CD4-positive, alpha-beta T cell treated with Interleukin-17A for 1 hour (primary cell): ENCODE data around the gene DGKQ.
"Not testable (repeated sequence)": the region's sequence is repeated elsewhere in the genome, so short reads cannot be mapped to it uniquely, and the experiment has no call there.

Source experiments
- DNase-seq: peaks from one replicate; pipeline ENCODE4 v3.0.0-alpha.2; 2020

The DGKQ gene

GRCh38 chr4:1009542-1010394 is 36.4 kb upstream of the DGKQ start:
- DNase-seq: peak; percentile 72

- peak; percentile 45 for DNase-seq
Measured at GRCh38 chr4:1008840-1009541, 35.6 kb upstream of the DGKQ start.

- no peak for DNase-seq
Measured at GRCh38 chr4:1006856-1007255, 33.5 kb upstream of the DGKQ start.

- DNase-seq: no peak
Measured at GRCh38 chr4:1004557-1005485, 31.5 kb upstream of the DGKQ start.

GRCh38 chr4:1004071-1004418 is 30.7 kb upstream of the DGKQ start:
- no peak for DNase-seq

GRCh38 chr4:1003271-1004070 is 30.1 kb upstream of the DGKQ start:
- no peak for DNase-seq

- DNase-seq: no peak
Measured at GRCh38 chr4:1002631-1003251, 29.4 kb upstream of the DGKQ start.

- DNase-seq: no peak
Measured at GRCh38 chr4:1002131-1002630, 28.8 kb upstream of the DGKQ start.

- no peak for DNase-seq
Measured at GRCh38 chr4:1001561-1002130, 28.3 kb upstream of the DGKQ start.

GRCh38 chr4:1000686-1001260 is 27.4 kb upstream of the DGKQ start:
- DNase-seq: no peak

- DNase-seq: no peak
Measured at GRCh38 chr4:999882-1000425, 26.6 kb upstream of the DGKQ start.

GRCh38 chr4:999240-999863 is 26.0 kb upstream of the DGKQ start:
- not testable (repeated sequence) for DNase-seq

GRCh38 chr4:998096-998691 is 24.8 kb upstream of the DGKQ start:
- no peak for DNase-seq

GRCh38 chr4:997375-998071 is 24.2 kb upstream of the DGKQ start:
- DNase-seq: no peak

- no peak for DNase-seq
Measured at GRCh38 chr4:996997-997374, 23.6 kb upstream of the DGKQ start.

GRCh38 chr4:996030-996996 is 22.9 kb upstream of the DGKQ start:
- no peak for DNase-seq

GRCh38 chr4:995311-996026 is 22.1 kb upstream of the DGKQ start:
- no peak for DNase-seq
